ENCODE results near the gene SNRPB.
"Not testable (repeated sequence)": the region's sequence is repeated elsewhere in the genome, so short reads cannot be mapped to it uniquely, and the experiment has no call there.

The SNRPB gene

GRCh38 chr20:2470423-2471193 lies at the start of gene SNRPB:
Gene SNRPB, minus strand, starts transcription at chr20:2470789. Its CDS starts 99 bp downstream, at chr20:2470690.
- peak; percentile 98 for FAIRE-seq

GRCh38 chr20:2519115-2519809 lies 48.7 kb upstream of the SNRPB start:
- no peak for FAIRE-seq

GRCh38 chr20:2518558-2518957 lies 48.0 kb upstream of the SNRPB start:
- no peak for FAIRE-seq

- no peak for FAIRE-seq
Measured at GRCh38 chr20:2518096-2518495, 47.5 kb upstream of the SNRPB start.

GRCh38 chr20:2516399-2516798 lies 45.8 kb upstream of the SNRPB start:
- no peak for FAIRE-seq

- no peak for FAIRE-seq
Measured at GRCh38 chr20:2515203-2515602, 44.6 kb upstream of the SNRPB start.

- FAIRE-seq: no peak
Measured at GRCh38 chr20:2509794-2510193, 39.2 kb upstream of the SNRPB start.

GRCh38 chr20:2509468-2509781 lies 38.8 kb upstream of the SNRPB start:
- no peak for FAIRE-seq

- no peak for FAIRE-seq
Measured at GRCh38 chr20:2508631-2509467, 38.3 kb upstream of the SNRPB start, which contains the start of gene ZNF343. Gene ZNF343, minus strand, starts transcription at chr20:2508915. Its CDS starts 15,020 bp downstream, at chr20:2493895.

- no peak for FAIRE-seq
Measured at GRCh38 chr20:2507875-2508630, 37.5 kb upstream of the SNRPB start.

GRCh38 chr20:2507464-2507863 lies 36.9 kb upstream of the SNRPB start:
- FAIRE-seq: no peak

GRCh38 chr20:2506426-2506825 lies 35.8 kb upstream of the SNRPB start:
- FAIRE-seq: not testable (repeated sequence)

GRCh38 chr20:2504803-2505202 lies 34.2 kb upstream of the SNRPB start:
- not testable (repeated sequence) for FAIRE-seq

- not testable (repeated sequence) for FAIRE-seq
Measured at GRCh38 chr20:2502808-2503384, 32.3 kb upstream of the SNRPB start.

- no peak for FAIRE-seq
Measured at GRCh38 chr20:2485661-2486060, 15.1 kb upstream of the SNRPB start.

- FAIRE-seq: no peak
Measured at GRCh38 chr20:2485080-2485479, 14.5 kb upstream of the SNRPB start.

GRCh38 chr20:2483504-2483903 lies 12.9 kb upstream of the SNRPB start:
- no peak for FAIRE-seq

GRCh38 chr20:2480381-2480780 lies 9.8 kb upstream of the SNRPB start:
- FAIRE-seq: no peak

- FAIRE-seq: no peak
Measured at GRCh38 chr20:2476742-2477615, 6.4 kb upstream of the SNRPB start.

GRCh38 chr20:2475850-2476741 lies 5.5 kb upstream of the SNRPB start:
- FAIRE-seq: no peak
